Erythroblast (primary cell): ENCODE results near the gene DRC7.

Experiments used
- GATA1 ChIP-seq: IDR thresholded peaks from 2 replicates; pipeline ENCODE4 v1.6.1; 2011; ENCODE audit warnings: low read depth, mild to moderate bottlenecking, control low read depth, low read length, moderate library complexity
- POLR2A ChIP-seq: IDR thresholded peaks from 2 replicates; pipeline ENCODE4 v1.6.1; 2011; ENCODE audit warnings: mild to moderate bottlenecking, low read length

DNA sequence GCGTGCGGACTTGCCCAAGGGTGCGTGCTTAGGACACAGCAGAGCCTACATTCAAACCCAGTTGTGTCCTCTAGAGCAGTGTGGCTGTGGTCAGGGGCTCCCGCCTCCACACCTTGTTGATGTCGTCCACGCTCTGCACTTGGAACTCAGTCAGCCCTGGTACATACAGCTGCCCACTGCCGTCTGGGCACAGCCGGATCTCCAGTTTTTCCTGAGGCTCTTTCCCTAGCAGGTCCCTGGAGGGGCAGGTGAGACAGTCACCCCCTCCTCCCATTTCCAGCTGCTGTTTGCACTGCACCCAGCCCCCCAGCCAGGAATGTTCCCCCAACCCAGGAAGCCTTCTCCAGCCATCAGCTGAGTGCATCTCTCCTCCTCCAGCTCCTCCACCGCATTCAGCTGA is 66.7 kb downstream of the DRC7 start:
- TF ChIP-seq POLR2A (no peak), GATA1 (no peak)
